Smooth muscle cell (in vitro differentiated cells): ENCODE data around the gene EDNRA. TPM values are rescaled to one million over a fixed set of nuclear protein-coding genes. Genes with fewer than 3 reads are reported as not detected.

Experiments
- DNase-seq: peaks from one replicate; lab custom pipeline; 2025; ENCODE audit not compliant: unreplicated experiment; lab: John Stamatoyannopoulos, UW
- H2AFZ ChIP-seq: fragments of 200-600 bp; sonication (generic); 2 replicates; pipeline ENCODE4 v1.6.0; 2016; ENCODE audit warnings: antibody characterized with exemption, low read depth, mild to moderate bottlenecking
- H3F3A ChIP-seq: fragments of 200-600 bp; sonication (generic); 2 replicates; pipeline ENCODE4 v1.6.0; 2017; ENCODE audit warnings: antibody characterized with exemption, low read depth
- H3K27ac ChIP-seq: fragments of 200-600 bp; sonication (generic); 2 replicates; pipeline ENCODE4 v1.5.1; 2016; ENCODE audit warnings: low read depth, mild to moderate bottlenecking
- H3K27me3 ChIP-seq: fragments of 200-600 bp; sonication (generic); 2 replicates; pipeline ENCODE4 v1.6.1; 2016; ENCODE audit warnings: low read depth, mild to moderate bottlenecking
- H3K36me3 ChIP-seq: fragments of 200-600 bp; sonication (generic); 2 replicates; pipeline ENCODE4 v1.5.1; 2016; ENCODE audit warnings: low read depth
- H3K4me1 ChIP-seq: fragments of 200-600 bp; sonication (generic); 2 replicates; pipeline ENCODE4 v1.5.1; 2016; ENCODE audit warnings: low read depth
- H3K4me2 ChIP-seq: fragments of 200-600 bp; sonication (generic); 2 replicates; pipeline ENCODE4 v1.6.0; 2016; ENCODE audit warnings: mild to moderate bottlenecking
- H3K4me3 ChIP-seq: fragments of 200-600 bp; sonication (generic); 2 replicates; pipeline ENCODE4 v1.5.1; 2016; ENCODE audit warnings: mild to moderate bottlenecking
- H3K79me2 ChIP-seq: fragments of 200-600 bp; sonication (generic); 2 replicates; pipeline ENCODE4 v1.6.0; 2016; ENCODE audit warnings: low read depth, mild to moderate bottlenecking
- H3K9ac ChIP-seq: fragments of 200-600 bp; sonication (generic); 2 replicates; pipeline ENCODE4 v1.6.0; 2016; ENCODE audit warnings: low read depth
- H3K9me3 ChIP-seq: fragments of 200-600 bp; sonication (generic); replicated peaks from 2 replicates; pipeline ENCODE4 v1.5.1; 2016; ENCODE audit warnings: low read depth
- H4K20me1 ChIP-seq: fragments of 200-600 bp; sonication (generic); 2 replicates; pipeline ENCODE4 v1.6.0; 2016; ENCODE audit warnings: low read depth
- CTCF ChIP-seq: fragments of 200-600 bp; sonication (generic); IDR thresholded peaks from 2 replicates; pipeline ENCODE4 v1.5.1; 2017; ENCODE audit warnings: borderline replicate concordance, mild to moderate bottlenecking, antibody characterized with exemption; ENCODE audit not compliant: insufficient read depth, poor library complexity, severe bottlenecking
- WGBS: methylation state at CpG from one replicate; pipeline ENCODE4 v1.1.7; 2016; ENCODE audit warnings: low lambda C conversion rate; 5-methylcytosine and 5-hydroxymethylcytosine counted together
- polyA plus RNA-seq: library from polyadenylated mRNA; unstranded; fragments of >200 nt; fragmentation: Nextera tagmentation; extraction: Ambion mirVana; gene quantifications from 2 replicates; pipeline ENCODE4 v1.2.1, GENCODE V29; 2016
- total RNA-seq: library from RNA; depleted of rRNA; stranded (reverse); fragments of >200 nt; gene quantifications from 2 replicates; pipeline ENCODE4 v1.2.3, GENCODE V29; 2014

EDNRA gene
- total and polyA plus RNA-seq, 2 experiments from 2014 or later = 4.8 to 8.6 TPM

GRCh38 chr4:147560625-147561024, 79.7 kb downstream of the EDNRA start:
- peak overlapping the region; percentile 3 for H3K4me2 ChIP-seq
- WGBS = 72% methylated on average over 4 of the region's 4 CpGs

GRCh38 chr4:147566762-147567161, 85.9 kb downstream of the EDNRA start:
- Histone ChIP-seq H4K20me1 (no peaks in the 10 kb centered on the region), H3K36me3 (no peaks in the 10 kb centered on the region), H3K4me2 (no peak overlapping the region), H3K4me3 (no peak overlapping the region), H3K27ac (no peak overlapping the region), H3K79me2 (no peaks in the 10 kb centered on the region), H3K9me3 (no peaks in the 10 kb centered on the region), H2AFZ (no peak overlapping the region), H3F3A (no peaks in the 10 kb centered on the region), H3K9ac (no peak overlapping the region), H3K27me3 (no peaks in the 10 kb centered on the region), H3K4me1 (no peaks in the 10 kb centered on the region)
- DNase-seq = no peak
- TF ChIP-seq CTCF = no peak

More at GRCh38 chr4:147560625-147561024, 79.7 kb downstream of the EDNRA start:
- no peaks in the 10 kb centered on the region for H3K9me3 ChIP-seq
- no peaks in the 10 kb centered on the region for H3K36me3 ChIP-seq
- H3K4me1 ChIP-seq = no peaks in the 10 kb centered on the region
- no peaks in the 10 kb centered on the region for H3F3A ChIP-seq
- H3K27me3 ChIP-seq = no peaks in the 10 kb centered on the region
- H3K9ac ChIP-seq = no peak overlapping the region
- no peak overlapping the region for H2AFZ ChIP-seq
- H4K20me1 ChIP-seq = no peaks in the 10 kb centered on the region
- no peak overlapping the region for H3K4me3 ChIP-seq
- no peaks in the 10 kb centered on the region for H3K79me2 ChIP-seq
- TF ChIP-seq CTCF = no peak
- DNase-seq = no peak
- peak overlapping the region; percentile 57 for H3K27ac ChIP-seq

- H3K27ac ChIP-seq = no peak overlapping the region
- no peak overlapping the region for H2AFZ ChIP-seq
- H3K4me2 ChIP-seq = no peak overlapping the region
- H3K36me3 ChIP-seq = no peaks in the 10 kb centered on the region
- no peak overlapping the region for H3K4me3 ChIP-seq
- no peak overlapping the region for H3K9ac ChIP-seq
- WGBS = 95% methylated on average over 1 of the region's 1 CpG
- no peaks in the 10 kb centered on the region for H3K79me2 ChIP-seq
- TF ChIP-seq CTCF = no peak
- no peak for DNase-seq
- H4K20me1 ChIP-seq = no peaks in the 10 kb centered on the region
- H3K27me3 ChIP-seq = no peaks in the 10 kb centered on the region
- H3K9me3 ChIP-seq = no peaks in the 10 kb centered on the region
- H3K4me1 ChIP-seq = no peaks in the 10 kb centered on the region
- H3F3A ChIP-seq = no peaks in the 10 kb centered on the region
These were observed 86.4 kb downstream of the EDNRA start for GRCh38 chr4:147567276-147567675.

- Histone ChIP-seq H3K27ac (no peak overlapping the region), H3K36me3 (no peaks in the 10 kb centered on the region), H3K79me2 (no peaks in the 10 kb centered on the region), H3K4me3 (no peak overlapping the region), H2AFZ (no peak overlapping the region), H3K4me1 (no peaks in the 10 kb centered on the region), H3K4me2 (no peak overlapping the region), H4K20me1 (no peaks in the 10 kb centered on the region), H3K9me3 (no peaks in the 10 kb centered on the region), H3F3A (no peaks in the 10 kb centered on the region), H3K27me3 (no peaks in the 10 kb centered on the region), H3K9ac (no peak overlapping the region)
- no peak for DNase-seq
- TF ChIP-seq CTCF = no peak
- WGBS = 79% methylated on average over 4 of the region's 4 CpGs
These were observed 89.7 kb downstream of the EDNRA start for GRCh38 chr4:147570616-147571015.
